ENCODE results near the gene PLSCR5. TPM values are rescaled to one million over a fixed set of nuclear protein-coding genes. Genes with fewer than 3 reads are reported as not detected.

The PLSCR5 gene
- total and polyA plus RNA-seq, 10 of the 15 experiments (the other 5 are each of a cell fraction or from before 2014, with no cell fraction given): 0.06 TPM; not detected in 9

GRCh38 chr3:146646261-146646660 is 41.1 kb upstream of the PLSCR5 start:
- TF ChIP-seq JUND (IDR thresholded peaks at IDR 0.05; ENCODE audit: low read depth, low read length) (no peak), MEF2B (IDR thresholded peaks at IDR 0.05; ENCODE audit: partially characterized antibody, poor library complexity, severe bottlenecking) (no peak), MEF2A (IDR thresholded peaks at IDR 0.05; ENCODE audit: insufficient read depth, low read depth, low read length) (no peak), PBX3 (IDR thresholded peaks at IDR 0.05; ENCODE audit: insufficient replicate concordance, low read depth, low read length) (no peak), JUNB (IDR thresholded peaks at IDR 0.05) (no peak), CTCF (IDR thresholded peaks at IDR 0.05 in 2 of 3, conservative IDR thresholded peaks at IDR 0.05 in 1 of 3; ENCODE audit: control insufficient read depth in 2 of 3, extremely low read depth in 1 of 3, insufficient read depth in 1 of 3, low read depth in 3 of 3, low read length in 3 of 3) (no peak), TBL1XR1 (IDR thresholded peaks at IDR 0.05; ENCODE audit: low read depth, low read length) (no peak), CUX1 (IDR thresholded peaks at IDR 0.05; ENCODE audit: insufficient replicate concordance, low read depth, low read length) (no peak), BRCA1 (IDR thresholded peaks at IDR 0.05; ENCODE audit: low read depth, low read length) (no peak)
- BruUV-seq (replicated peaks): no TSS peak
- no peaks in the 10 kb centered on the region for H3K9me3 ChIP-seq (replicated peaks; ENCODE audit: control insufficient read depth, insufficient read depth, low read length)
- H3K79me2 ChIP-seq (ENCODE audit: control insufficient read depth, insufficient read depth, low read length): no peaks in the 10 kb centered on the region
- no peaks in the 10 kb centered on the region for H3K4me1 ChIP-seq (ENCODE audit: control insufficient read depth, insufficient read depth, low read length)
- in situ Hi-C loops (cut with MboI): no loop called here
- no peak overlapping the region for H2AFZ ChIP-seq (ENCODE audit: control insufficient read depth, low read depth, low read length)
- no peaks in the 10 kb centered on the region for H4K20me1 ChIP-seq (ENCODE audit: control insufficient read depth, insufficient read depth)
- H3K9ac ChIP-seq (ENCODE audit: control insufficient read depth, insufficient read depth, low read length): no peak overlapping the region
- ChIA-PET SMC1A (ENCODE audit: uncharacterized antibody, unreplicated experiment) (no interaction called here), CTCF (interaction anchor here (1.5 kb wide), 1 partner anchor 14 kb away, joined by 3 read pairs; no protein-coding TSS in a partner anchor), RAD21 (ENCODE audit: unreplicated experiment) (no interaction called here), POLR2A (no interaction called here)
- FAIRE-seq: no peak
- intact Hi-C loops (cut with micrococcal nuclease; ENCODE audit: unreplicated experiment): loop anchor here (10.0 kb wide), 1 partner anchor 581 kb away; no protein-coding TSS in a partner anchor
- H3K36me3 ChIP-seq (ENCODE audit: control insufficient read depth in 2 of 2, insufficient read depth in 2 of 2, low read length in 1 of 2): no peaks in the 10 kb centered on the region
- H3K4me3 ChIP-seq: no peak overlapping the region
- H3K4me2 ChIP-seq (ENCODE audit: control insufficient read depth, insufficient read depth): no peak overlapping the region
- no peaks in the 10 kb centered on the region for H3K27me3 ChIP-seq (replicated peaks in 1 of 2; ENCODE audit: control insufficient read depth in 2 of 2, insufficient read depth in 2 of 2, low read length in 1 of 2)
- no peak for ATAC-seq
- 10% methylated on average over 4 of the region's 4 CpGs for WGBS (ENCODE audit: insufficient coverage, insufficient replicate concordance, low lambda C conversion rate, missing lambda C conversion rate)
- no peak overlapping the region for H3K27ac ChIP-seq (ENCODE audit: control insufficient read depth, insufficient read depth)
- DNase-seq (ENCODE audit: low read depth, low spot score): no peak
